HG03571 (cell line): ENCODE data around the gene CDC16.

Source experiments
- ATAC-seq: cut with Tn5 transposase; IDR thresholded peaks from one replicate; pipeline ENCODE4 v1.9.1; 2021; ENCODE audit not compliant: unreplicated experiment

CDC16 gene

DNA sequence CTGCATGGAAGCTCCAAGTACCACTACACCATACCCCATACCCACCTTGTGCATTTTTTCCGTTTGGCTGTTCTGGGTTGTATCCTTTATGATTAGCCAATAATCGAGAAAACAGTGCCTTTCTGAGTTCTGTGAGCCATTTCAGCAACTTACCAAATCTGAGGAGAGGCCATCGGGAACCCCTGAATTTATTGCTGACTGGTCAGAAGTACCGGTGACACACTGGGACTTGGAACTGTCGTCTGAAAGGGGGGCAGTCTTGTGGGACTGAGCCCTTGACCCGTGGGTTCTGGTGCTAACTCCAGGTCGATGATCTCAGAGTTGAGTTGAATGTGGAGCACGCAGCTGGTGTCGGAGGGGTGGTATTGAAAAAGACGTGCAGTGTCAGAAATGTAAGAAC is 61.8 kb downstream of the CDC16 start:
- ATAC-seq = no peak

DNA sequence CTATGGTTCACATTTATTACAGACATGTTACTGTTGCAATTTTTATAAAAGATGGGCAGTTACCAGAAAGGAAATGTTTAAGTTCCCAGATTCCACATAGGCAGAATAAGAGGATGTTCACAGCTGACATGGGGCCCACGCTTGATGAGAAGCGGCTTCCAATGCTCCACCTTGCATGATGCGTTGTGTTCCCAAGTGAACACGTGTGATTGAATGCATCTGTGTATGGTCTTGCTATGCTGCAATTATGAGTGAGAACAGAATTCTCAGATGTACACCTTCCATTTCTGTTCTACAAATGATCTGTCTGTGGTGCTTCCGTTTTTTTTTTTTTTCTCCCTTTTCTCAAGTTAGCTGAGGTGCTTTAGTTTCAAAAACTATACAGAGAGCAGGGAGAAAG is 62.2 kb downstream of the CDC16 start:
- ATAC-seq = no peak

DNA sequence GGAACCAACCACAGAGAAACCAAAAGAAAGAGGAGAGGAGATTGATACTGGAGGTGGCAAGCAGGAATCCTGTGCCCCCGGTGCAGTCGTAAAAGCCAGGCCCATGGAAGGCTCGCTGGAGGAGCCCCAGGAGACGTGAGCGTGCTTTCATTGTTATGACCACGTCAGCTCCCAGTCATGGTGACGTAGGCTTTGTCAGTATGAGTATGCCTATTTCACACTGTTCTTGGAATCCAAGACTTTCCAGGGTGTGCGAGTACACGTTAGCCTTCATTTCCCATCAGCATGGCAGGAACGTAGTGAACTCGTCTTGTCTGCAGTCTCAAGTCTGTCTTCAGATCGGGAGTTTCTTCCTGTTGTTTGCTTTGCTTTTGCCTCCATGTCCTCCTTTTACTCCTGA is 64.2 kb downstream of the CDC16 start:
- no peak for ATAC-seq

DNA sequence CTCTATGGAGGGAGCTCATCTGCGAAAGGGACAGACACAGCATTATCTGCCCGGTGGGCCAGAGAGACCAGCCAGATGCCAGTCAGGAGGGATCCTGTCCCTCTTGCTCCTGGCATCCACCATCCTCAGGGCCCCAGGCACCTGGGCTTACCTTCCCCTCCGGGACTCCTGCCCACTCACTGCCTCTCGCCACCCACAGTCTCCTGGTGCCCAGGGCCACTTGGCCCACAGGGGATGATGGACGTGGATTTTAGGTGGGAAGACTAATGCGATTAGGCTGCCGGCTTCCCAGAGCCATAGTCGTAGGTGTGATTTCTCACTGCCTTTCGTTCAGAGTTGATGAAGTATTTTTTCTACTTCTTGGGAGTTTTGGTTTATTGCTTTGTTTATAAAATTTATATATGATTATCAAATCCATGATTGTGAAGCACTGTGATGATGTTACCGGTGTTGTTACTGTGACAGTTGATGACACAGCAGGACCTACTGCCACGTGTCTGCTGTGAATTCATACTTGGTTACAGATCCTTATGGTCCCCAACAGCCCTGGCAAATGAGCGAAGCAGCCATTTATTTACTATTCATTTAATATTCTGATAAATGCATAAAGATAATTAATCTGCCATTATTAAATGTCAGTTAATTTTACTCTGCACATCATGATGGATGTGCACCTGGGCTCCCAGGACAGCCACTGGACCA is 65.1 kb downstream of the CDC16 start:
- no peak for ATAC-seq

DNA sequence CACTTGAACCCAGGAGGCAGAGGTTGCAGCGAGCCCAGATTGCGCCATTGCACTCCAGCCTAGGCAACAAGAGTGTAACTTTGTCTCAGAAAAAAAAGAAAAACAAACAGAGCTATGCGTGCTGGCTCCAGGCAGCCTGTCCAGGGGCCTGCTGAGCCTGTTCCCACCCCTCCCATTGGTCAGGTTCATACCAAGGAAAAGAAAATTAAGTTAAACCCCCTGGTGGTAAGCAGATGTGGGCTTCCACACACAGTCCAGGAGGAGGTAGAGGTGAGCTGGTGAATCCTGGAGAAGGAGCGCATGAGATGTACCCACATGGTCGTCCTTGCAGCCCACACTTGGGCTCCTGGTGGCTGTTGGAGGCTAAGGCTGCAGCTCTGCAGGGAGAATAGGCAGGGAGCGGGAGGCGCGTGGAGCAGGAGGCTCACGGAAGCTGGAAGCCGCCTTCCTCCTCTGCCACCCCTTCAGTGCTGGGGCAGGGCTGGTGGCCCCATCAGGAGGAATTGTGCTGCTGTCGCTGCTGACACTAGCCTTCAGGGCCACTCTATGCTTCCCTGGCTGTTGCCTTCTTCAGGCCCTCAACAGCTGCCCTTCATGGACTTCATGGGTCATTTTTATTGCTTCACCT is 69.1 kb downstream of the CDC16 start:
- ATAC-seq = no peak

DNA sequence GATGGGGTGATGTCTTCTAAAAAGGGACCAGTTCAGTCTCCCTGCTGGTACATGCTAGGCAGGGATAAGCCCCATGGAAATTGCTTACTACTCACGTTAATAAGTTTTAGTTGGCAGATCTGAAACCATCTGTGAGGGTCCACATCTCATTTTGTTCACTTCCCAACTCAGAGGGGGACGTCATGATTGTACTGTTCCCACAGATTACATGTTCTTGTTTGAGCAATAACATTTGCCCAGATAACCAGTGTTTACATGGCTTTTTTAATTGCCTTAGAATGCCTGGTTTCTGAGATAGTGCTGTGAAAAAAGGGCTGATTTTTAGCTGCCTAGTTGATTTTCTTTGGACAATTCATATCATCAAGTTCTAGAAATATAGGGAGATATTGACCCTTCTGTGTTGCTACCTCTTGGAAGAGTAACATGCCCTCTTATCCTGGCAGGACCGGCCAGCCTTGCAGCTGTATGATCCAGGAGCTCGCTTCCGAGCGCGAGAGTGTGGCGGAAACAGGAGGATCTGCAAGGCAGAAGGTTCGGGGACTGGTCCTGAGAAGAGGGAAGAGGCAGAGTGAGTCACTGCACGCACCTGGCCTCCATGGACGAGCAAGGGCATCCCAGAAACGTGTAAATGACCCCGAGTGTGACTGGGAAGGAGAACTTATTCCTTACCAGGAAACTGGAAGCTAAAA is 69.8 kb downstream of the CDC16 start:
- ATAC-seq = no peak

DNA sequence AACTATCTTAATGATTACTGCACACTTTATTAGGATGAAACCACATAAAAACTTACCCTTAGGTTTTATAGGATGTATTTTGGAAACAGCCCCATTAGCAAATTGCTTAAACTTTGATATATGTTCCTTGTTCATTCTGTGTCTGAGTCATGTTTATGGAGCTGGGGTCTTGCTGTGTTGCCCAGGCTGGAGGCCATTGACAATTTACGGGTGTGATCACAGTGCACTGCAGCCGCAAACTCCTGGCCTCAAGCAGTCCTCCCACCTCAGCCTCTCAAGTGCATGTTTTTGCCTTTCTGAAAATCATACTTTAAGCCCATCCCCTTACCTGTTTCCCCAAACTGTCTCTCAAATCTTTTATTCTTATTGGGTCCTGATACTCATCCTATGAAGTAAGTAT is 74.4 kb downstream of the CDC16 start:
- ATAC-seq = no peak

DNA sequence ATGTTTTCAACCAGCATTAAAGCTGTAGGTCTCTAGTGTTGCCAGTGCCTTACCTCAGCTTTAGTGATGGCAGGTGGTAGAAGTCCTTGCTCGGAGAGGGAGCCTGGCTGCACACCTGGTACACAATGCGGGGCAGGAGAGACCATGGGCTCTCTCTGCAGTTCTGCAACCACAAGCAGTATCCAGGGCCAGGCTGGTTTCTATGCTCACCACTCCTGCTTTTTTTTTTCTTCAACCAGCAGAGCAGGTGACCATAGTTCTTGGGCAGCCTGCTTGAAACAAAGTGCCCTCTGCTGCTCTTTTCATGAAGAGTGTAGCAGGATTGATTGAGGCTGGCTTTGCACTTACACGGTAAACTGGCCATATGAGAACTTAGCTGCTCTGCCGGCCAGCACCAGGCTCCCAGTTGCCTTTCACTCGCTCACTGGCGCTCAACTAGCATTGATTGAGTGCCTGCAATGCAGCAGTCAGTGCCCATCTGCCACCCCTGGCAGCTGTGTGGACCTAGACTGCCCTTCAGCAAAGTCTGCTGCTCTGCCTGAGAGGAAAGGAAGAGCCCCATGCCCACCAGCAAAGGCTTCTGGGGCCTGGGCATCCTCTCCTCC is 75.2 kb downstream of the CDC16 start:
- ATAC-seq = no peak

DNA sequence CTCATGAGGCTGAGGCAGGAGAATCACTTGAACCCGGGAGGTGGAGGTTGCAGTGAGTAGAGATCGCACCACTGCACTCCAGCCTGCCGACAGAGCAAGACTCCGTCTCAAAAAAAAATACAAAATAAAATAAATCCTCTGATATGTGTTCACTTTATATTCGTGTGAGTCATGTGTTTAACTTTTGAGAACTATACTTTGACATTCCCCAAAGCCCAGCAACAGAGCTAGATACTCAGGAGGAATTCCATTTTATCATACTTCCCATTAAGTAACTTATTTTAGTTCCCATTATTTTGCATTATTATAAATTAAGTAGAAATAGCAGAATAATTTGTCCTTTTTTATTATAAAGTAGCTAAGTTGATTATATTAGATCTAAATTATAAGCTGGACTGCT is 76.3 kb downstream of the CDC16 start:
- no peak for ATAC-seq

DNA sequence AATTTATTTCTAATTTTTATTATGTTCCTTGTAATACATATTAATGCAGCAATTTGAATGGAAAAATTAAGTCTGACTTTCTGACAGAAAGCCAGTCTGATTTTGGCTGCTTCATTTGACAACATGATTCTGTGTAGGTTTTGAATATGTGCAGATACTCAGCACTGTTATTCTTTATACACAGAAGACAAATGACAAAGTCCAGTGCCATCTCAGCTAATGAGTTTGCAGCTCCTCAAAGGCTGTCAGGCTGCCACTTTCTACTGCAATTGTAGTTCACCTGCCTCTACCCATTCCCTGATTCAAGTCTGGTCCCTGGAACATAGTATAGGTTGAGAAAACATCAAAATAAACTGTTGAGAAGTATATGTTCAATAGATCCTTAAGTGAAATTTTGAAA is 76.7 kb downstream of the CDC16 start:
- ATAC-seq = no peak

DNA sequence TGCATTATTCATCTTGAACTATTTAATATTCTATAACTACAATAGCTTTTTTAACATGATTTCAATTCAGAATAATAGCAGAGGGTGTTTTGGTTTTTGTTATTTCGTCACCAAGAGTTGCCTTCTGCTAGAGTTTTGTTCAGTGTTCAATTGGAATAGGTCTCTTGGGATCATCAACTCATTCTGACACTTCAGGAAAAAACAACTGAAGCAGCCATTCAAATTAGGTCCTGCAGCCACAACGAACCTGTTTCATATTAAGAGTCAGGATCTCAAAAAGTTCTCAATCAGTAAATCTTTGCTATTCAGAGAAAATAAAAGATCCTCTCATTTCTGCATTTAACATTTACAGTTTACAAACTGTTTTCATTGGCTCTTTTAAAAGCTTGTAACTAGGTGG is 77.2 kb downstream of the CDC16 start:
- no peak for ATAC-seq

DNA sequence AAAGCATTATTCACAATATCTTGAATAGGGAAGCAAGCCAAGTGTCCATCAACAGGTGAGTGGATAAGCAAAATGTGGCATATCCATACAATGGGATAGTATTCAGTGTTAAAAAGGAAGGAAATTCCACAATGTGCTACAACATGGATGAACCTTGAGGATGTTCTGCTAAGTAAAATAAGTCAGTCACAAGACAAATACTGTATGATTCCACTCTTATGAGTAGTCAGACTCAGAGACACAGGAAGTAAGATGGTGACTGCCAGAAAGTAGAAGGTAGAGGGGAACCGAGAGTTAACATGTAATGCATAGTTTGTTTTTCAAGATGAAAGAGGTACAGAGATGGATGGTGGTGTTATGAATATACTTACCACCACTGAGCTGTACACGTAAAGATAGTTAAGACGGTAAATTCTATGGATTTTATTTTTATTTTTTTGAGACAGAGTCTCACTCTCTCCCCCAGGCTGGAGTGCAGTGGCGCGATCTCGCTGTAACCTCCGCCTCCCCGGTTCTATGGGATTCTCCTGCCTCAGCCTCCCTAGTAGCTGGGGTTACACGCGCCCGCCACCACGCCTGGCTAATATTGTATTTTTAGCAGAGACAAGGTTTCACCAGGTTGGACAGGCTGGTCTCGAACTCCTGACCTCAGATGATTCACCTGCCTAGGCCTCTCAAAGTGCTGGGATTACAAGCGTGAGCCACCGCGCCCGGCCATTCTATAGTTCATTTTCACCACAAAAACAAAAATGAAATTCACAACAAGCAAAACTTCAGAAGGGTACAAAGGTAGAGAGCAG is 78.6 kb downstream of the CDC16 start:
- ATAC-seq = no peak

DNA sequence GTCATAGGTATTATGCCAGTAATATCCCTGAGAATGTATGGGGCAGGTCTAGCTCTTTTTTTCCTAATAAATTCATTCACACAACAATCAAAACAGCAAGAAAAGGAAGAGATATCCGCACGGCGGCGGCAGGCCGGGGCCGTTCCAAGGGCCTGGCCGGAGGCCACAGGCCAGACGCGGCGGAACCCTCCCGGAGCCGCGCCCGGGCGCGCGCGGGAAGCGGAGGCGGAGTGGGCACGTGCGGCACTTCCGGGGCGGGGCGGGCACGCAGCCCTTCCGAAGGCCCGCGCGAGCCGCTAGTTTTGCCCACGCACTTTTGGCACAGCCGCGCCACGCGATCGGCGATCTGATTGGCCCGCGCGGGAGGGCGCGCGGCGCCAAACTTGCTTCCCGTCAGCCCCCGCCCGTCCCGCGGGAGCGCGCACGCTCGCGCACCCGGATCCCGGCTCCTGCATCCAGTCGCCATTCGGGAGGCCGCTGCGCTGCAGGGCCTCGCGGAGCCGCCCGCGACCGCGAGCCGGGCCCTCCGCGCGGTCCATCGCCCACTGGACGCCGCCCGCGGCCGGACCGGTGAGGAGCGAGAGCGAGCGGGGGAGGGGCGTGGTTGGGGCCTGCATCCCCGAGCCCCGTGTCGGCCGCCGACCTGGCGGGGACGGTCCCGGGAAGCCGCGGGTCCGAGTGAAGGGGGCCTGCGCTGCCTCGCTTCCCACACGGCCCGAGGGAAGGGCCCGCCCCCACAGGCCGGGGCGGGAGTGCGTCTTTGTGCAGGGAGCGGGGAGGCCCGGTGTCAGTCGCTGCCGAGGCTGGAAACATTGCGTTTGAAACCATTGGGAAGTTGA is 79.6 kb downstream of the CDC16 start, which contains the start of gene CHAMP1:
Gene CHAMP1, plus strand, starts transcription at position 430 of the 839 bp plus-strand sequence. CDS start 9,340 bp downstream, outside the sequence.
- ATAC-seq = peak; percentile 83

DNA sequence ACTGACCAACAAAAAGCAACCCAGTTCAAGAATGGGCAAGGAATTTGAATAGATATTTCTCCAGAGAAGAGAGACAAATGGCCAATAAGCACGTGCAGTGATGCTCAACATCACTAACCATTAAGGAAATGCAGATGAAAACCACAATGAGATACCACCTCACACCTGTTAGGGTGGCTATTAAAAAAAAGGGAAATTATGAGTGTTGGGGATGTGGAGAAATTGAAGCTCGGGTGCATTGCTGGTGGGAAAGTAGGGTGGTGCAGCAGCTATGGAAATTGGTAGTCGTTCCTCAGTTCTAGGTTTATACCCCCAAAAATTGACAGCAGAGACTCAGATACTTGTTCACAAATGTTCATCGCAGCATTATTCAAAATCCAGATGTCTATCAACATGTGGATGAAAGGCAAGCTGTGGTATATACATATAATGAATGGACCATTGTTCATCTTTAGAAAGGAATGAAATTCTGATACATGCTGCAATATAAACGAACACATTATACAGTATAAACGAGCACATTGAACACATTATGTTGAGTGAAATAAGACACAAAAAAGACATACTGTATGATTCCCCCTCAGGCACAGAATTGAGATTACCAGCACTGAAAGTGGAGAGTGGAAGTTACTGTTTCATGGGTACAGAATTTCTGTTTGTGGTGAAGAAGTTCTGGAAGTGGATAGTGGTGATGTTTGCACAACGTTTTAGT is 80.5 kb downstream of the CDC16 start:
- no peak for ATAC-seq

DNA sequence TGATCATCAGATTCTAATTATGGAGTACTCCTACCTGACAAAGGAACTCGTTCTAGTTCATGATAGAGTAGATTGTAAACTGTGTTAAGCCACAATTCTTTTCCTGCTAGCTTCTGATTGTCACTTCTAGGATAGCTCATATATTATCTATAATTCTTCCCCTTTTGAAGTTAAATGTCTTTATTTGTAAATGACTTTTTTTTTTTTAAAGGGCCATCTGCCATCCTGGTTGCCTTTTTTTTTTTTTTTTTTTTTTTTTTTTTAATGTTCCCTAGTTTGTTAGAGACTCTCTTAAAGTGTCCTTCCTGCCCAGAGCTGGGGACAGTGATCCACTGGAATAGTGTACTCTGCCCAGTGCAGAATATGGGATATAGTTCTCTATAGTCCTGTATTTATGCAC is 83.9 kb downstream of the CDC16 start:
- no peak for ATAC-seq

DNA sequence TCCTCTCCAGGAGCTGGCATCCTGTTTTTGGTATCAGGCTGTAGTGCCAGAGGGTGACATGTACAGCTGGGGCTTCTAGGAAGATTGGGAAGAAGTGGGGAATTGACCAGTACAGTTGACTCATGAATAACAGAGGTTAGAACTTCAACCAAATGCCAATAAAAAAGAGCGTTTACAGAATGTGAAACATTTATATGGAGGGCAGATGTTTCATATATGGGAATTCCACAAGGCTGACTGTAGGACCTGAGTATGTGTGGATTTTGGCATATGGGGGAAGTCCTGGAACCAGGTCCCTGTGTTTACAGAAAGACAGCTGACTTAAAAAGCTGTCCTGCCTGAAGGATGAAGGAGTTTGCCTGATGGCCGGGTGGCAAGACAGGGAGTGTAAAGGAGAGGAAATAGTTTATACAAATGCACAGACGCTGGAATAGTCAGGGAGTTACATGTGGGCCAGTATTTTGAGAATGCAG is 84.8 kb downstream of the CDC16 start:
- ATAC-seq = no peak

DNA sequence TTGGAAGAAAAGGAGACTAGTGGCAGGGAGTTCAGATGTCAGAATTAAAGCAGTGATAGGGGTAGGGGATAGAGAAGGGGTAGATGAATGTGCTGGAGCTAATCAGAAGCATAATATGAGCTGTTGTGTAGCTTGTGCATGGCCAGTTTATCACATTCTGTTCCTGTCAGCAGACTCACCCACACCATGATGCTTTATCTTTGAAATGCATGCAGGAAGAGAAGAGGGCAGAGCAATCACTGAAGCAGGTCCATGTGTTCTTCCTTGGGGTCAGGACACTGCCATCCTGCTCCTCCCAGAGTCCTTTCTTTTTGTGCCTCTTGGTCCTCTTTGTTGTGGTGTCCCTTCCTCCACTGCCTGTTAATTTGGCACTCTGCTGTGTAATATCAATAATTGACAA is 85.4 kb downstream of the CDC16 start:
- no peak for ATAC-seq

DNA sequence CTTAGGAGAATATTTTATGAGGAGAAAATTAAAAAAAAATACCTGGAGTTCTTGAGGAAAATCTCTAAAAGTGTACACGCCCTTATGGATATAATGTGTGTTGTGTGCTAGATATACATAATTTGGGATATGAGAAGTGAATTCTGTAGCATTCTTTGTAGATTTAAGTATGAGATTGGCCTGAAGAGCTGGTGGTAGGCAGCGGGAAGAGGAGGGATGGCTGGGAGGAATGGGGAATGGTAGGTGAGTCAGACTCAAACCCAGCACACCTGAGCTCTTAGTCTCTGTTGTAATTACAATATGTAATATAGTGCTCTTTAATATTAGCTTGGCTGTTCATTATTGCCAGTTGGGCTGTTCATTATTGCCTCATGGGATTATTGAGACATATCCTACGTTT is 86.6 kb downstream of the CDC16 start:
- ATAC-seq = no peak
